Measurements from ENCODE around the gene SIVA1.

SIVA1 gene

DNA sequence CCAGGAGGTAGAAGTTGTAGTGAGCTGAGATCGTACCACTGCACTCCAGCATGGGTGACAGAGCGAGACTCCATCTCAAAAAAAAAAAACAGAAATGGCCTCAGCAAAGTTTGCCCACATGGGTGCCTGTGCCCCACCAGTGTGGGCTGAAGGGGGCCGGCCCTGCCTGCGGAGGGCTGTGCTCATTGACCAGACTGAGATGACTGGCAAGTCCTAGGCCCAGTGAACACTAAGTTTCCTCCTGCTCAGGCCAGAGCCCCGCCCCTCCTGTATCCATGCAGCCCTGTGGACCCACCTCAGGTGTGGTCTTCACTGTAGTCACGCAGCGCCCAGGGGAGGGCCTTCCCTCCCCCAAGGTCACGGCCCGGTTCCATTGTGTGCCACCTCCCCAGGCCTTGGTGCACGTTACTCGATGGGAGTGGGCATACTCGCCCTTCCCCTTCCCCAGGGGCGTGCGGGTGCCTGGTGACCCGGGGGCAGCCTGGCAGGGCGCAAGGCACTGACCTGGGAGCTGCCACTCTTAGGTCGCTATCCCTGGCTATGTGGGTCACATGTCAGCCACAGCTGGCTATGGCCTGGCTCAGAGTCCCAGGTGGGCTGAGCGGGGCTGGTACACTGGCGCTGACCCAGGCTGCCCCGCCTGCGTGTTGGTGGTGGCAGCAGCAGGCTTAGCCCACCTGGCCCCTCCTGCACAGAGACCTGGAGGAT lies 47.5 kb upstream of the SIVA1 start:
- no peaks in the 10 kb centered on the region for H3K36me3 ChIP-seq (replicated peaks; ENCODE audit: insufficient read depth, low read length)
- H3K9me2 ChIP-seq (replicated peaks; ENCODE audit: insufficient read depth, low read length) = no peaks in the 10 kb centered on the region
- H3K4me3 ChIP-seq (ENCODE audit: low read length) = no peak overlapping the region
- H2AFZ ChIP-seq (ENCODE audit: low read length) = no peak overlapping the region
- DNase-seq = no peak
- H3F3A ChIP-seq (ENCODE audit: insufficient read depth, low read length) = no peaks in the 10 kb centered on the region
- H3K27ac ChIP-seq (ENCODE audit: low read length) = no peak overlapping the region
- H3K4me2 ChIP-seq (ENCODE audit: low read depth, low read length) = no peak overlapping the region
- no peaks in the 10 kb centered on the region for H3K9me3 ChIP-seq (replicated peaks; ENCODE audit: insufficient read depth, low read length)
- TF ChIP-seq EZH2 (optimal IDR thresholded peaks at IDR 0.05; ENCODE audit: low read depth, low read length) = no peak
- no peak for TF ChIP-seq EZH2phosphoT487 (IDR thresholded peaks at IDR 0.05; ENCODE audit: low read length)
- TF ChIP-seq, protein P1, sequence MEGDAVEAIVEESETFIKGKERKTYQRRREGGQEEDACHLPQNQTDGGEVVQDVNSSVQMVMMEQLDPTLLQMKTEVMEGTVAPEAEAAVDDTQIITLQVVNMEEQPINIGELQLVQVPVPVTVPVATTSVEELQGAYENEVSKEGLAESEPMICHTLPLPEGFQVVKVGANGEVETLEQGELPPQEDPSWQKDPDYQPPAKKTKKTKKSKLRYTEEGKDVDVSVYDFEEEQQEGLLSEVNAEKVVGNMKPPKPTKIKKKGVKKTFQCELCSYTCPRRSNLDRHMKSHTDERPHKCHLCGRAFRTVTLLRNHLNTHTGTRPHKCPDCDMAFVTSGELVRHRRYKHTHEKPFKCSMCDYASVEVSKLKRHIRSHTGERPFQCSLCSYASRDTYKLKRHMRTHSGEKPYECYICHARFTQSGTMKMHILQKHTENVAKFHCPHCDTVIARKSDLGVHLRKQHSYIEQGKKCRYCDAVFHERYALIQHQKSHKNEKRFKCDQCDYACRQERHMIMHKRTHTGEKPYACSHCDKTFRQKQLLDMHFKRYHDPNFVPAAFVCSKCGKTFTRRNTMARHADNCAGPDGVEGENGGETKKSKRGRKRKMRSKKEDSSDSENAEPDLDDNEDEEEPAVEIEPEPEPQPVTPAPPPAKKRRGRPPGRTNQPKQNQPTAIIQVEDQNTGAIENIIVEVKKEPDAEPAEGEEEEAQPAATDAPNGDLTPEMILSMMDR (IDR thresholded peaks at IDR 0.05; ENCODE audit: low read length) = no peak
- no peaks in the 10 kb centered on the region for H3K79me2 ChIP-seq (ENCODE audit: low read length)
- H4K20me1 ChIP-seq (ENCODE audit: insufficient read depth, low read length) = no peaks in the 10 kb centered on the region
- no peak overlapping the region for H3K9ac ChIP-seq (ENCODE audit: low read length)
- no peaks in the 10 kb centered on the region for H3K4me1 ChIP-seq (ENCODE audit: low read length)
- no peaks in the 10 kb centered on the region for H3K27me3 ChIP-seq (replicated peaks; ENCODE audit: insufficient read depth, low read length)

DNA sequence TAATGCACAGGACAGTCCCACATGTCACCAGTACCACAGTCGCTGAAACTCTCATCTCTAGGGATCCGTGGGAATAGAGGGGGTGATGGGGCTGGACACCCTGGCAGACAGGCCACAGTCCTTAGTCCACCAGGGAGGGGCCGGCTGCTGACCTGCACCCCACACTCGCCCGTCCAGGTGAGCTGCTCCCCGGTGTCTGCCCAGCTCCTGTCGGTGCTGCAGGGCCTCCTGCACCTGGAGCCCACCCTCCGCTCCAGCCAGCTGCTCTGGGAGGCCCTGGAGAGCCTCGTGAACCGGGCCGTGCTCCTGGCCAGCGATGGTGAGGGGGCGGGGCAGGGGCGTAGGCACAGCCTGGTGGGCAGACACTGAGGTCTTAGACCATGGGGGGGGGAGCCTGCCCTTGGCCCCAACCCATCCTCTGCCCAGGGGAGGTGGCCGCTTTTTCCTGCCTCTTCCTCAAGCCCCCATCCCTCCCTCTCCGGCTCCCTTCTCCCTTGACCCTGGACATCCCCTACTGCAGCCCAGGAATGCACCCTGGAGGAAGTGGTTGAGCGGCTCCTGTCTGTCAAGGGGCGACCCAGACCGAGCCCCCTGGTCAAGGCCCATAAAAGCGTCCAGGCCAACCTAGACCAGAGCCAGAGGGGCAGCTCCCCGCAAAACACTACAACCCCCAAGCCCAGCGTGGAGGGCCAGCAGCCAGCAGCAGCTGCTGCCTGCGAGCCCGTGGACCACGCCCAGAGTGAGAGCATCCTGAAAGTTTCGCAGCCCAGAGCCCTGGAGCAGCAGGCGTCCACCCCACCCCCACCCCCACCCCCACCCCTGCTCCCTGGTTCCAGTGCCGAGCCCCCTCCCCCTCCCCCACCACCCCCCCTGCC lies 46.0 kb upstream of the SIVA1 start:
- Histone ChIP-seq H3K9ac (ENCODE audit: low read length) (no peak overlapping the region), H3K4me1 (ENCODE audit: low read length) (no peaks in the 10 kb centered on the region), H3K36me3 (replicated peaks; ENCODE audit: insufficient read depth, low read length) (no peaks in the 10 kb centered on the region), H4K20me1 (ENCODE audit: insufficient read depth, low read length) (no peaks in the 10 kb centered on the region), H2AFZ (ENCODE audit: low read length) (no peak overlapping the region), H3K9me2 (replicated peaks; ENCODE audit: insufficient read depth, low read length) (no peaks in the 10 kb centered on the region), H3K27ac (ENCODE audit: low read length) (no peak overlapping the region), H3K27me3 (replicated peaks; ENCODE audit: insufficient read depth, low read length) (no peaks in the 10 kb centered on the region), H3K4me2 (ENCODE audit: low read depth, low read length) (no peak overlapping the region), H3F3A (ENCODE audit: insufficient read depth, low read length) (no peaks in the 10 kb centered on the region), H3K4me3 (ENCODE audit: low read length) (no peak overlapping the region), H3K9me3 (replicated peaks; ENCODE audit: insufficient read depth, low read length) (no peaks in the 10 kb centered on the region), H3K79me2 (ENCODE audit: low read length) (no peaks in the 10 kb centered on the region)
- DNase-seq = no peak
- TF ChIP-seq EZH2 (optimal IDR thresholded peaks at IDR 0.05; ENCODE audit: low read depth, low read length) (no peak), EZH2phosphoT487 (IDR thresholded peaks at IDR 0.05; ENCODE audit: low read length) (no peak)
- TF ChIP-seq, protein P1 (IDR thresholded peaks at IDR 0.05; ENCODE audit: low read length) = no peak

DNA sequence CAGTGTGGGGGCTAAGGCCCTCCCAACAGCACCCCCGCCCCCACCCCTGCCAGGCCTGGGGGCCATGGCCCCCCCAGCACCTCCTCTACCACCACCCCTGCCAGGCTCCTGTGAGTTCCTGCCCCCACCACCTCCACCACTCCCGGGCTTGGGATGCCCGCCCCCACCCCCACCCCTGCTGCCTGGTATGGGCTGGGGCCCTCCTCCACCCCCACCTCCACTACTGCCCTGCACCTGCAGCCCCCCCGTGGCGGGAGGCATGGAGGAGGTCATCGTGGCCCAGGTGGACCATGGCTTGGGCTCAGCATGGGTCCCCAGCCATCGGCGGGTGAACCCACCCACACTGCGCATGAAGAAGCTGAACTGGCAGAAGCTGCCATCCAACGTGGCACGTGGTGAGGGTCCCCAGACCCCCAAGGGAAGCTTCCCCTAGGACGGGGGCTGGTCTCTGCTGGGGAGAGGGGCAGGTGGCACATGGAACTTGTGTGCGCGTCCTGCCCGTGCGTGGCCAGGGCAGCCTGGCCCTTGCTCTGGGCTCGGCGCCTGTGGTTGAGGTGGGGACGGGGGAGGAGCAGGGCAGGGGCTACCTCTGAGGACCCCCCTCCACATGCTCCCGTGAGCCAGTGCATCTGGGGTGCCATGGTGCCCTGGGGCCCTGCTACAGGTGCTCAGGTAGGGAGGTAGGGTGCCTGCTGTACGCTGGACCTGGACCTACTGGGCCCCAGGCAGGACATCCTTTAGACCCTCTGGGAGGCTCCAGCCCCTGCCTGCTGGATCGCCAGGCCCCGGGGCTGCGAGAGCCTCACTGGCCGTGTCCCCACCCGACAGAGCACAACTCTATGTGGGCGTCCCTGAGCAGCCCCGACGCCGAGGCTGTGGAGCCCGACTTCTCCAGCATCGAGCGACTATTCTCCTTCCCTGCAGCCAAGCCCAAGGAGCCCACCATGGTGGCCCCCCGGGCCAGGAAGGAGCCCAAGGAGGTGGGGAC lies 45.0 kb upstream of the SIVA1 start:
- H3K27me3 ChIP-seq (replicated peaks; ENCODE audit: insufficient read depth, low read length) = no peaks in the 10 kb centered on the region
- no peaks in the 10 kb centered on the region for H3K9me3 ChIP-seq (replicated peaks; ENCODE audit: insufficient read depth, low read length)
- H3K9me2 ChIP-seq (replicated peaks; ENCODE audit: insufficient read depth, low read length) = no peaks in the 10 kb centered on the region
- no peaks in the 10 kb centered on the region for H3K4me1 ChIP-seq (ENCODE audit: low read length)
- TF ChIP-seq, protein P1 (IDR thresholded peaks at IDR 0.05; ENCODE audit: low read length) = no peak
- TF ChIP-seq EZH2phosphoT487 (IDR thresholded peaks at IDR 0.05; ENCODE audit: low read length) = no peak
- no peak for TF ChIP-seq EZH2 (optimal IDR thresholded peaks at IDR 0.05; ENCODE audit: low read depth, low read length)
- H3K79me2 ChIP-seq (ENCODE audit: low read length) = no peaks in the 10 kb centered on the region
- H3K27ac ChIP-seq (ENCODE audit: low read length) = no peak overlapping the region
- no peak for DNase-seq
- no peak overlapping the region for H3K4me3 ChIP-seq (ENCODE audit: low read length)
- no peaks in the 10 kb centered on the region for H4K20me1 ChIP-seq (ENCODE audit: insufficient read depth, low read length)
- no peaks in the 10 kb centered on the region for H3F3A ChIP-seq (ENCODE audit: insufficient read depth, low read length)
- H3K4me2 ChIP-seq (ENCODE audit: low read depth, low read length) = no peak overlapping the region
- no peak overlapping the region for H3K9ac ChIP-seq (ENCODE audit: low read length)
- no peak overlapping the region for H2AFZ ChIP-seq (ENCODE audit: low read length)
- no peaks in the 10 kb centered on the region for H3K36me3 ChIP-seq (replicated peaks; ENCODE audit: insufficient read depth, low read length)
